Mucosa of gallbladder (tissue), 1 donor: Measurements from ENCODE around the gene TBC1D3I. TPM values are rescaled to one million over a fixed set of nuclear protein-coding genes. Genes with fewer than 3 reads are reported as not detected.
"Not testable (repeated sequence)": the region's sequence is repeated elsewhere in the genome, so short reads cannot be mapped to it uniquely, and the experiment has no call there.

ENCODE experiments used
- DNase-seq: peaks from one replicate; pipeline ENCODE4 v3.0.0-alpha.2; 2020; ENCODE audit warnings: low spot score
- total RNA-seq: library from RNA; stranded (reverse); gene quantifications from one replicate; pipeline ENCODE4 v1.2.1, GENCODE V29; 2021
- donor health status: DM: no; HTN: no; CAD: no.

Gene TBC1D3I
- total RNA-seq, 1 donor from 2014 or later: 1.4 TPM

DNA sequence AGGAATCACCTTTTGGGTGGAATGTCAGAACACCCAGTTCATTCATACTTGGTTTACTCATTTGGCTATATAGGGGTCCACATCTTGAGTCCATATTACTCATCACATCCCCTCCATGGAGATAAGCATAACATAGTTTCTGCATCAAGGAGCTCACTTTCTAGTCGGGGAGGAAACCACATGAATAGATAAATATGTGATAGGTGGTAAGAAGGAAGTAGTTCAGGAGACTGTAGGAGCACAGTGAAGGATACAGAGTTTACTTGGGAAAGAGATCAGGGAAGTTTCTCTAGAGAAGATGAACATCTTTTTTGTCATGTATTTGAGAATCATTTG is 57.9 kb downstream of the TBC1D3I start:
- not testable (repeated sequence) for DNase-seq

DNA sequence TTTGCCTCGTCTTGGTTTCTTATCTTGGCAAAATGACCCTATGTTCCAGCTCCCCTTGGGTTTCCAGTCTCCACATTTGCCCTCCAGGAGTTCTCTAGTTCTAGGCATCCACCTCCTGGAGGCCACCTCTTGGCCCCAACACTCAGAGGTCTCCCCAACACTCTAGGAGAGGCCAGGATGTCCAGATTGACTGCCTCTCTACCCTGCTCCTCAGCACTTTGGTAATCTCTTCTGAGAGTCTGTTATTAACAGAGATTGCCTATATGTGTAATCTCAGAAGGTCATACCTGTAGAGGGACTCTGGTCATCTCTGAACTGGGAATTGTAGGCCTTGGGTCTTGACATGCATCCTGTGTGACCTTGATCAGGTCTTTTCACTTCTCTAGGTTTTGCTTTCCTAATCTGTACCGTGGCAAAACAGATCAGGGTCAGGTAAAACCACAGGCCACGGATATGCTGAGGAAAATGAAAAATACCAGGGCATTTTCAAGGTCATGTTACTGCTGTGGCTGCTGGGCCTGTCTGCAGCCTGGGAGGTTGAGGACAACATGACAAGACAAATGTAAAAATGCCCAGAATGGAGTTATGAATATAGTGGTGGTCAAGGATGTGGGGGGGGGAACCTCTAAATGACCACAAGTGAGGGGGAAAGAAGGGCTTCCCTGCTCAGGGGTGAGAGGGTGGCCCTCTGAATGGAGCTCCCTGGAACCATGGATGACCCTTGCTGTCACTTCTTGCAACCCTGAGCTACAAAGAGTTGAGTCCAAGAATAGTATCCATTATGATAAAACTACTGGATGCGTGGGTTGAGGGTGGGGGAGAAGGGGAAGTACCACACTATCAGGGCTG is 58.5 kb downstream of the TBC1D3I start:
- no peak for DNase-seq

DNA sequence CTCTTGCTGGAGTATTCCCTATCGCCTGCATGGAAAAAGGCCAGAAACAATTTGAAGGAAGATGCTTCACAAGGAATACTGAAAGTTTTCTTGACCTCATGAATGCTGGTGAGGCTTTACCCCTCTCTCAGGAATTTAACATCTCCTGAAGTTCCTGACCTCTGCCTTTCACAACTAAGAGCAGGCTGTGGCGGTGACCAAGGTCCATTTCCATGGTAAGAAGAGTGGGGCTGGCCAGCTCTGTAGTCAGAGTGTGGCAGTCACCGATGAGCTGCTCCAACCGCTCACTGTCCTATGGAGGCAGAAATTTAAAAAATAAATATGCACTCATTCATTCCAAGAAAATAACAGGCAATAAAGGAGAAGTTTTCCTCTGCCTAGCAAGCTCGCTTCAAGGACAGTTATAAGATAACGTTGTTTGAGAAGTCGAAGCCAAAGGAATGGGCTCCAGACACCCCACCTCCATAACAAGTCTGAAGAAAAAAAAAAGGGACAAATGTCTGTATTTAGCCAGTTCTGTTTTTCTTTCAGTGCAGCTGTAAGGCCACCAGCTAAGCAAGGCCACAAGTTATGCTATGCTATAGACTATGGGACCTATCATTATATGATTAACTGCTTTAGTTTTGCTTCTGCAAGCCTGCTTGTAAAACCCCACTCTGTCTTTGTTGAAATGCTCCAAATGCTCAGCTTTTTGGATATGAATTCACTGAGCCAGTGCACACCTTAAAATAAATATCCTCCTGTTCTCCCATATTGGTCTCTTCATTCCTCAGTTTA is 59.5 kb downstream of the TBC1D3I start:
- no peak for DNase-seq

Other genes with a start within 250 kb of the TBC1D3I start
- gene CCL23, start 246.6 kb downstream of the TBC1D3I start, total RNA-seq: 2.2 TPM
- gene CCL18, start 200.3 kb downstream of the TBC1D3I start, total RNA-seq: 0.66 TPM
- gene CCL3, start 174.4 kb downstream of the TBC1D3I start, total RNA-seq: 31.7 TPM
- gene CCL4, start 160.7 kb downstream of the TBC1D3I start, total RNA-seq: 27.6 TPM
- gene TBC1D3B, start 87.9 kb downstream of the TBC1D3I start, total RNA-seq: 6.0 TPM
- gene CCL3L1, start 67.8 kb downstream of the TBC1D3I start, total RNA-seq: 13.4 TPM
- 23.7 TPM for gene CCL4L2, start 53.5 kb downstream of the TBC1D3I start, total RNA-seq
- not detected for gene TBC1D3G, start 59.3 kb upstream of the TBC1D3I start, total RNA-seq
- gene TBC1D3H, start 123.9 kb upstream of the TBC1D3I start, total RNA-seq: not detected
- gene ZNHIT3, start 222.1 kb upstream of the TBC1D3I start, total RNA-seq: 26.8 TPM